Measurements from ENCODE around the gene JPH4.

The JPH4 gene

GRCh38 chr14:23564876-23565275 lies 13.7 kb downstream of the JPH4 start:
- Histone ChIP-seq H4K20me1 (peaks cover 40% of the 10 kb centered on the region), H3K4me3 (no peak overlapping the region), H3K27me3 (no peaks in the 10 kb centered on the region), H3K27ac (no peak overlapping the region), H3K4me1 (peaks cover 33% of the 10 kb centered on the region), H3K4me2 (no peak overlapping the region), H3K9me3 (no peaks in the 10 kb centered on the region), H3K9ac (no peak overlapping the region), H3K36me3 (peaks cover 66% of the 10 kb centered on the region)
- no peak for TF ChIP-seq Cebpa-rat (IDR thresholded peaks at IDR 0.05)

- no peak overlapping the region for H3K27ac ChIP-seq
- H3K4me1 ChIP-seq = peaks cover 32% of the 10 kb centered on the region
- H3K4me3 ChIP-seq = no peak overlapping the region
- no peak overlapping the region for H3K9ac ChIP-seq
- peaks cover 46% of the 10 kb centered on the region for H4K20me1 ChIP-seq
- TF ChIP-seq Cebpa-rat (IDR thresholded peaks at IDR 0.05) = no peak
- no peaks in the 10 kb centered on the region for H3K27me3 ChIP-seq
- H3K36me3 ChIP-seq = peaks cover 72% of the 10 kb centered on the region
- H3K4me2 ChIP-seq = no peak overlapping the region
- no peaks in the 10 kb centered on the region for H3K9me3 ChIP-seq
These were observed 14.3 kb downstream of the JPH4 start for GRCh38 chr14:23564181-23564812.

DNA sequence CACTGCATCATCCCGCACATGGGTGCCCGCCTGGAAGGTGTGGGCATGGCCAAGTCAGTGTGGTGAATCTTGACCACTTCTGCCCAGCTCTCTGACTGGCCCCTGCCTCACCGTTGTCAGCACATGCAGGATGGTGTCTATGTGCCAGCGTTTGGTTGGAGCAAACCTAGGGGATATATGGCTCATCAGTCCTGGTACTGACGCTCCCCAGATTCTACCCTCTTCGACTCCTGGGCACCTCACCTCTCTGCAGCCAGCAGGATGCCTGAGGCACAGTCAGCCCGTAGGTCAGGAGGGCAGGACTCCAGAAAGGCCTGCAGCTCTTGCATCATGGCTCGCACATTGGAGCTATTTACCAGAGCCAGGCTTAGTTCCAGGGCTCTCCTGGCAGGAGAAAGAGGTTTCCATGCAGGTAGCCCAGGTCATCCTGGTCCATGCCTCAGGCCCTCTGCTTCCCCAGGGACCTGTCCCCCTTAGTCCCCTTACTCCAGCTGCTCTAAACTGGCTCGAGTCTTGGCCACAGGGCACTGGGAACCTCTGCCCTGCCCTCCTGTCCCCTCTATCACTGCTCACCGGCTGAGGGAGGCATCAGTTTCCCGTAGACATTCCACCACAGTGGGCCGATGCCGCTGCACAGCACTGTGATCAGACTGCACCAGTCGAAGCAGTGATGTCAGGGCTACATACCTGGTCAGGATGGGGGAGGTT lies 15.0 kb downstream of the JPH4 start:
- Histone ChIP-seq H3K9me3 (no peaks in the 10 kb centered on the region), H3K27ac (no peak overlapping the region), H3K4me2 (no peak overlapping the region), H3K27me3 (no peaks in the 10 kb centered on the region), H4K20me1 (peaks cover 53% of the 10 kb centered on the region), H3K36me3 (peaks cover 78% of the 10 kb centered on the region), H3K4me1 (peaks cover 25% of the 10 kb centered on the region), H3K4me3 (no peak overlapping the region), H3K9ac (no peak overlapping the region)
- no peak for TF ChIP-seq Cebpa-rat (IDR thresholded peaks at IDR 0.05)

DNA sequence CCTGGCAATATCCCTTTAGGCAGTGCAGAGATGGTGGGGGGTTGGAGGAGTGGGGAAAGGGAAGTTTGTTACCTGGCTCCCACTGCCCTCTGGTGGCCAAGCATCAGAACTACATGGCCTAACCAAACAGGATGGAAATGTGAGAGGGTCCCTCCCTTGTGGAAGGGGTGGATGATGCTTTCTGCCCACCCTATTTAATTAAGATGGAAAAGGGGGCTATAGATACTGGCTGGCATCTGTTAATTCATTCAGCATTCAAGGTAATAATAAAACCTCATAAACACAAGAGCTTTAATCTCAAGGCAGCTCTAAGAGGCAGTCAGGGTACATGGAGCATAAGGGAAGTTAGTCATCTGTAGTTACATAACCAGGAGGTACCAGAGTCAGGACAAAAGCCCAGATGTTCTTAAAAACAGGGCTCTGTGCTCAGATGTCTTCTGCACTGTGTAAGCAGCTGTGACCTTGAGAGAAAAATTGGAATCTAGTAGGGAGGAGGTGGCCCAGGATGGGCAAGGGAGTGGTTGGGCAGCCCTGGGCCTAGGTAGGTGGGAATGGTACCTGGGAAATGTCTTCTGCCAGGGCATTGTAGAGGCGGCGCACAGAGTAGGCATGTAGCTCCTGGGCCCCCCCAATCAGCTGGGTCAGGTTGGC lies 15.6 kb downstream of the JPH4 start:
- Histone ChIP-seq H3K27ac (no peak overlapping the region), H3K9ac (no peak overlapping the region), H3K36me3 (peaks cover 85% of the 10 kb centered on the region), H3K9me3 (no peaks in the 10 kb centered on the region), H3K4me1 (peaks cover 24% of the 10 kb centered on the region), H4K20me1 (peaks cover 57% of the 10 kb centered on the region), H3K4me3 (no peak overlapping the region), H3K27me3 (no peaks in the 10 kb centered on the region), H3K4me2 (no peak overlapping the region)
- TF ChIP-seq Cebpa-rat (IDR thresholded peaks at IDR 0.05) = no peak

- Histone ChIP-seq H3K27me3 (no peaks in the 10 kb centered on the region), H3K36me3 (peaks cover 86% of the 10 kb centered on the region), H3K4me1 (peaks cover 29% of the 10 kb centered on the region), H3K9me3 (no peaks in the 10 kb centered on the region), H3K27ac (no peak overlapping the region), H3K4me3 (no peak overlapping the region), H3K4me2 (no peak overlapping the region), H4K20me1 (peaks cover 57% of the 10 kb centered on the region), H3K9ac (no peak overlapping the region)
- TF ChIP-seq Cebpa-rat (IDR thresholded peaks at IDR 0.05) = no peak
These were observed 16.4 kb downstream of the JPH4 start for GRCh38 chr14:23561873-23562821.

- no peaks in the 10 kb centered on the region for H3K9me3 ChIP-seq
- no peak overlapping the region for H3K4me3 ChIP-seq
- peaks cover 31% of the 10 kb centered on the region for H3K4me1 ChIP-seq
- no peak overlapping the region for H3K9ac ChIP-seq
- H4K20me1 ChIP-seq = peaks cover 48% of the 10 kb centered on the region
- TF ChIP-seq Cebpa-rat (IDR thresholded peaks at IDR 0.05) = no peak
- no peaks in the 10 kb centered on the region for H3K27me3 ChIP-seq
- no peak overlapping the region for H3K27ac ChIP-seq
- H3K36me3 ChIP-seq = peaks cover 84% of the 10 kb centered on the region
- H3K4me2 ChIP-seq = no peak overlapping the region
These were observed 17.3 kb downstream of the JPH4 start for GRCh38 chr14:23561259-23561658.

DNA sequence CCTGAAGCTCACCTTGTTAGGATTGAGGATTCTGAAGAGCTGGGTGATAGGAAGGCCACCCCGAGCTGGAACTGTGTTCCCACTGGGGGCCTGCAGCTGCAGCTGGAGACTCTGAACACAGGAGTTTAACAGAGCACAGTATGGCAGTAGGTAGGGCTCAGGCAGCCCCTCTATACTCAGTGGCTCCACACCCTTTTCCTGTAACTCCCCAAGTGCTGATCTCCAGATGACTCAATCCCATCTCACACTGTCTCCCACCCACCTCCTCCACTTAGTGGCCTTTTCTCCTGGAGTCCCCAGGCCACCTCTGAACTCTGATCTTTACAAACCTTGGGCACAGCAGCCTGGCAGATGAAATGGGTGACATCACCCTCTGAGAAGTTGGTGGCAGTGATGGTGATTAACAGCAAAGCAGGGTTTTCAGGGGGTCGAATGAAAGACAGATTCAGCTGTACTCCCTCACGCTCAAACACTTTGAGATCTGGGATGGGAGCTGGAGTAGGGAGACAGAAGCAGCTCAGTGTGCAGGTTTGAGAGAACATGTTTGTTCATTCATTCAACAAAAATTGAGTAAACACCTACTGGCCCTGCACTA lies 18.6 kb downstream of the JPH4 start:
- Histone ChIP-seq H3K36me3 (peaks cover 72% of the 10 kb centered on the region), H3K27me3 (no peaks in the 10 kb centered on the region), H3K4me2 (no peak overlapping the region)

GRCh38 chr14:23559010-23559925 lies 19.3 kb downstream of the JPH4 start:
- Histone ChIP-seq H3K9ac (no peak overlapping the region), H3K4me3 (no peak overlapping the region), H3K9me3 (no peaks in the 10 kb centered on the region), H3K27ac (no peak overlapping the region), H3K27me3 (no peaks in the 10 kb centered on the region), H3K4me1 (peaks cover 33% of the 10 kb centered on the region), H3K36me3 (peaks cover 64% of the 10 kb centered on the region), H3K4me2 (no peak overlapping the region), H4K20me1 (peaks cover 45% of the 10 kb centered on the region)
- TF ChIP-seq Cebpa-rat (IDR thresholded peaks at IDR 0.05) = no peak

More for the DNA sequence above, 18.6 kb downstream of the JPH4 start:
- no peak for TF ChIP-seq Cebpa-rat (IDR thresholded peaks at IDR 0.05)
- Histone ChIP-seq H4K20me1 (peaks cover 45% of the 10 kb centered on the region), H3K9me3 (no peaks in the 10 kb centered on the region), H3K27ac (no peak overlapping the region), H3K4me3 (no peak overlapping the region), H3K4me1 (peaks cover 32% of the 10 kb centered on the region), H3K9ac (no peak overlapping the region)
